Endothelial cell of umbilical vein (primary cell): ENCODE results near the gene FAM168B. TPM values are rescaled to one million over a fixed set of nuclear protein-coding genes. Genes with fewer than 3 reads are reported as not detected.

ENCODE experiments used
- BruUV-seq: library from RNA; stranded (reverse); fragments of 400-500 nt; replicated peaks from 2 replicates; lab custom pipeline; 2021; lab: Mats Ljungman, UMichigan
- CTCF ChIA-PET: fragments of 300-600, 350-600 bp; sonication (Branson Sonifier 250); formaldehyde crosslinking; loops from one replicate; lab custom pipeline; 2021; ENCODE audit warnings: antibody characterized with exemption, inconsistent platforms; lab: Charles Lee
- POLR2A ChIA-PET: fragments of 300-600, 350-600 bp; sonication (Branson Sonifier 250); formaldehyde crosslinking; loops from one replicate; lab custom pipeline; 2021; ENCODE audit warnings: antibody characterized with exemption, inconsistent platforms; lab: Charles Lee
- DNase-seq: peaks from one replicate; pipeline ENCODE4 v3.0.0-alpha.2; 2011; ENCODE audit warnings: low read depth, low spot score
- FAIRE-seq: peaks from 2 replicates; lab custom pipeline; 2011; peaks lifted over from hg19 to GRCh38; lab: Jason Lieb, UNC
- H2AFZ ChIP-seq: 2 replicates; pipeline ENCODE4 v1.6.0; 2012; ENCODE audit warnings: low read depth, low read length, control low read depth, inconsistent platforms
- H3K27ac ChIP-seq: 2 replicates; pipeline ENCODE4 v1.5.1; 2011; ENCODE audit warnings: low read depth, mild to moderate bottlenecking, control low read depth, low read length, moderate library complexity; ENCODE audit not compliant: insufficient read depth
- H3K27me3 ChIP-seq, 2 experiments: 2 replicates each; pipeline versions ENCODE4 v1.6.0 to v1.6.1; 2011; ENCODE audit warnings: low read length in 2 of 2, mixed read lengths in 1 of 2; ENCODE audit not compliant: control insufficient read depth in 2 of 2, insufficient read depth in 2 of 2
- H3K36me3 ChIP-seq, 2 experiments: 2 replicates in 1 of 2; 3 replicates in 1 of 2; pipeline ENCODE4 v1.5.1; 2011; ENCODE audit warnings: low read length in 2 of 2, mild to moderate bottlenecking in 1 of 2, moderate library complexity in 1 of 2; ENCODE audit not compliant: control insufficient read depth in 2 of 2, insufficient read depth in 2 of 2; ENCODE audit errors: extremely low read depth in 1 of 2
- H3K4me1 ChIP-seq: 3 replicates; pipeline ENCODE4 v1.5.1; 2011; ENCODE audit warnings: mild to moderate bottlenecking, low read length; ENCODE audit not compliant: control insufficient read depth, insufficient read depth; ENCODE audit errors: extremely low read depth
- H3K4me2 ChIP-seq: 2 replicates; pipeline ENCODE4 v1.6.1; 2011; ENCODE audit warnings: low read length, control low read depth, mixed read lengths; ENCODE audit not compliant: insufficient read depth
- H3K4me3 ChIP-seq, 3 experiments: fragments of 200-600 bp in 1 of 3; sonication (generic), shearing (Covaris generic) in 1 of 3; replicated peaks in 1 of 3; 2 replicates each; pipeline ENCODE4 v1.5.1; 2011 to 2016; ENCODE audit warnings: control low read depth in 3 of 3, low read length in 3 of 3, mild to moderate bottlenecking in 2 of 3, inconsistent platforms in 1 of 3, low read depth in 1 of 3, moderate library complexity in 1 of 3; ENCODE audit not compliant: insufficient read depth in 1 of 3
- H3K79me2 ChIP-seq: 2 replicates; pipeline ENCODE4 v1.6.0; 2012; ENCODE audit warnings: low read length, inconsistent platforms; ENCODE audit not compliant: control insufficient read depth, insufficient read depth
- H3K9ac ChIP-seq: replicated peaks from 2 replicates; pipeline ENCODE3; 2011; ENCODE audit warnings: low read length, control low read depth; ENCODE audit not compliant: insufficient read depth; ENCODE audit errors: extremely low read depth
- H3K9me1 ChIP-seq: replicated peaks from 3 replicates; pipeline ENCODE4 v1.6.0; 2011; ENCODE audit warnings: mild to moderate bottlenecking, low read length; ENCODE audit not compliant: control insufficient read depth, insufficient read depth; ENCODE audit errors: extremely low read depth
- H3K9me3 ChIP-seq: replicated peaks from 2 replicates; pipeline ENCODE4 v1.5.1; 2012; ENCODE audit warnings: low read length, inconsistent platforms; ENCODE audit not compliant: control insufficient read depth, insufficient read depth
- H4K20me1 ChIP-seq: replicated peaks from 2 replicates; pipeline ENCODE3; 2011; ENCODE audit warnings: mild to moderate bottlenecking, low read length; ENCODE audit not compliant: control insufficient read depth, insufficient read depth; ENCODE audit errors: extremely low read depth
- EZH2 ChIP-seq: IDR thresholded peaks from 2 replicates; pipeline ENCODE4 v1.6.1; 2012; ENCODE audit warnings: borderline replicate concordance, low read depth, mild to moderate bottlenecking, moderate library complexity, low read length, inconsistent platforms; ENCODE audit not compliant: severe bottlenecking
- GATA2 ChIP-seq: IDR thresholded peaks from 2 replicates; pipeline ENCODE4 v1.7.0; 2011; ENCODE audit warnings: low read depth, mild to moderate bottlenecking, moderate library complexity, mixed read lengths, low read length; ENCODE audit not compliant: insufficient read length, insufficient read depth
- JUN ChIP-seq: IDR thresholded peaks from 2 replicates; pipeline ENCODE4 v1.6.1; 2011; ENCODE audit warnings: borderline replicate concordance, low read depth; ENCODE audit not compliant: insufficient read length, insufficient read depth
- MAX ChIP-seq: IDR thresholded peaks from 2 replicates; pipeline ENCODE4 v1.6.1; 2011; ENCODE audit not compliant: insufficient read depth, insufficient read length
- MYC ChIP-seq: IDR thresholded peaks from one replicate; pipeline ENCODE4 v1.6.1; 2011; ENCODE audit warnings: mild to moderate bottlenecking, low read depth, low read length
- POLR2A ChIP-seq: IDR thresholded peaks from 2 replicates; pipeline ENCODE4 v1.6.1; 2012; ENCODE audit warnings: low read depth, mild to moderate bottlenecking, control low read depth, low read length
- POLR2AphosphoS5 ChIP-seq: IDR thresholded peaks from 2 replicates; pipeline ENCODE4 v1.6.1; 2012; ENCODE audit warnings: low read depth, mild to moderate bottlenecking, control low read depth, low read length, moderate library complexity; ENCODE audit not compliant: insufficient read depth
- dilution Hi-C: fragments of 300-500 bp; cut with MboI; formaldehyde crosslinking; loops from one replicate; pipeline ENCODE4 v1.15.0; 2019; ENCODE audit warnings: low sequenced_read_pairs; ENCODE audit not compliant: extremely low pct_ligation_motif_present
- intact Hi-C: fragments of 100-400 bp; cut with micrococcal nuclease; formaldehyde crosslinking; loops from one replicate; pipeline ENCODE4 v1.10.0; 2022
- polyA plus RNA-seq, 4 experiments: library from polyadenylated mRNA; depleted of rRNA in 3 of 4; stranded (reverse) in 3 of 4; unstranded in 1 of 4; fragments of >200 nt; gene quantifications; 2 replicates each; pipeline versions ENCODE4 v1.2.1 to v1.2.3, GENCODE V29; 2011 to 2012; ENCODE audit warnings: missing spikeins in 1 of 4
- total RNA-seq: library from RNA; stranded (reverse); gene quantifications from 2 replicates; pipeline ENCODE4 v1.2.3, GENCODE V29; 2021

The FAM168B gene
- total and polyA plus RNA-seq, 2 donors (not counting 3 experiments of a cell fraction or from before 2014, with no cell fraction given) = 109 to 183 TPM

- DNase-seq (no peak), FAIRE-seq (no peak)
- Histone ChIP-seq H3K4me2 (no peak overlapping the region), H3K4me3 (no peak overlapping the region), H2AFZ (no peak overlapping the region), H3K9ac (no peak overlapping the region), H3K27ac (no peak overlapping the region), H3K4me1 (no peaks in the 10 kb centered on the region), H3K36me3 (no peaks in the 10 kb centered on the region), H3K27me3 (no peaks in the 10 kb centered on the region), H4K20me1 (no peaks in the 10 kb centered on the region), H3K9me1 (no peaks in the 10 kb centered on the region), H3K79me2 (no peaks in the 10 kb centered on the region), H3K9me3 (no peaks in the 10 kb centered on the region)
- BruUV-seq = no TSS peak
- ChIA-PET POLR2A (no interaction called here), CTCF (no interaction called here)
- intact Hi-C loops (no loop called here), dilution Hi-C loops (no loop called here)
- TF ChIP-seq EZH2 = no peak
- TF ChIP-seq GATA2 = no peak
- TF ChIP-seq POLR2AphosphoS5 = no peak
- TF ChIP-seq MAX = no peak
- TF ChIP-seq MYC = no peak
- TF ChIP-seq JUN = no peak
These were observed 76.2 kb downstream of the FAM168B start for GRCh38 chr2:131016826-131017741.

GRCh38 chr2:131015764-131016163 is 77.5 kb downstream of the FAM168B start:
- CTCF ChIA-PET = interaction anchor here (1.2 kb wide), 1 partner anchor 33 kb away, joined by 3 read pairs; no protein-coding TSS in a partner anchor

More at GRCh38 chr2:131015764-131016163, 77.5 kb downstream of the FAM168B start:
- no peaks in the 10 kb centered on the region for H3K79me2 ChIP-seq
- no TSS peak for BruUV-seq
- no peak overlapping the region for H3K27ac ChIP-seq
- H3K4me1 ChIP-seq = no peaks in the 10 kb centered on the region
- no peaks in the 10 kb centered on the region for H3K9me3 ChIP-seq
- FAIRE-seq (no peak), DNase-seq (no peak)
- no peak overlapping the region for H3K4me2 ChIP-seq
- TF ChIP-seq EZH2 (no peak), POLR2A (no peak), GATA2 (no peak)
- H3K9me1 ChIP-seq = no peaks in the 10 kb centered on the region
- dilution Hi-C loops = no loop called here
- peaks cover 0 to 4% of the 10 kb centered on the region in 2 experiments for H3K27me3 ChIP-seq
- no peaks in the 10 kb centered on the region for H4K20me1 ChIP-seq
- POLR2A ChIA-PET = no interaction called here
- H3K4me3 ChIP-seq = no peak overlapping the region
- no peaks in the 10 kb centered on the region for H3K36me3 ChIP-seq
- intact Hi-C loops = no loop called here
- no peak overlapping the region for H2AFZ ChIP-seq
- no peak overlapping the region for H3K9ac ChIP-seq
